K562 (cell line): Measurements from ENCODE around the gene MCAM. TPM values are rescaled to one million over a fixed set of nuclear protein-coding genes. Genes with fewer than 3 reads are reported as not detected.

Experiments
- CBX2 ChIP-seq: fragments of 200-600 bp; sonication (generic); IDR thresholded peaks from one replicate; pipeline ENCODE4 v1.6.1; 2012; ENCODE audit warnings: mild to moderate bottlenecking, low read length, inconsistent platforms; ENCODE audit not compliant: insufficient read depth, poor library complexity, severe bottlenecking
- CEBPZ ChIP-seq: fragments of 150-350 bp; IDR thresholded peaks from 2 replicates; pipeline ENCODE4 v1.6.1; 2014; ENCODE audit warnings: low read depth, mild to moderate bottlenecking, low read length, borderline replicate concordance
- CHD1 ChIP-seq: fragments of 200-600 bp; sonication (generic); IDR thresholded peaks from one replicate; pipeline ENCODE4 v1.6.1; 2012; ENCODE audit warnings: mild to moderate bottlenecking, moderate library complexity, low read length, inconsistent platforms
- ERF ChIP-seq: fragments of 450-650 bp; formaldehyde crosslinking; IDR thresholded peaks from 2 replicates; pipeline ENCODE4 v1.4.0; 2020; ENCODE audit warnings: mild to moderate bottlenecking, mixed read lengths
- FOXP1 ChIP-seq: sonication (generic); formaldehyde crosslinking; IDR thresholded peaks from 2 replicates; pipeline ENCODE4 v1.8.0; 2022; ENCODE audit warnings: mild to moderate bottlenecking, missing genetic modification reagents
- GTF2E2 ChIP-seq: fragments of 200-800 bp; sonication (Bioruptor generic); IDR thresholded peaks from 2 replicates; pipeline ENCODE4 v1.6.1; 2016; ENCODE audit warnings: missing genetic modification characterization, missing compliant biosample characterization
- HNRNPH1 ChIP-seq: fragments of 200-400 bp; formaldehyde crosslinking; optimal IDR thresholded peaks from 2 replicates; pipeline ENCODE3; 2017; ENCODE audit warnings: low read depth, mild to moderate bottlenecking, low read length, moderate library complexity
- JUN ChIP-seq, 2 experiments: sonication (generic) in 1 of 2; formaldehyde crosslinking in 1 of 2; IDR thresholded peaks; 2 replicates each; pipeline versions ENCODE4 v1.6.1 to v1.8.0; 2012 to 2022; ENCODE audit warnings: borderline replicate concordance in 2 of 2, mild to moderate bottlenecking in 2 of 2, improper control_type of control experiment in 1 of 2, low read depth in 1 of 2, low read length in 1 of 2, missing genetic modification reagents in 1 of 2
- NR1H2 ChIP-seq: sonication (generic); formaldehyde crosslinking; IDR thresholded peaks from 2 replicates; pipeline ENCODE4 v1.4.0; 2020; ENCODE audit warnings: mild to moderate bottlenecking, missing genetic modification reagents
- POLR2G ChIP-seq: fragments of 200-400 bp; formaldehyde crosslinking; IDR thresholded peaks from 2 replicates; pipeline ENCODE4 v1.6.1; 2017; ENCODE audit warnings: low read depth, mild to moderate bottlenecking, antibody characterized with exemption, low read length, moderate library complexity
- POLR2H ChIP-seq: IDR thresholded peaks from 2 replicates; pipeline ENCODE4 v1.6.1; 2016; ENCODE audit warnings: missing genetic modification characterization, low read depth, mild to moderate bottlenecking, control low read depth, missing compliant biosample characterization, moderate library complexity
- UBTF ChIP-seq, 2 experiments: IDR thresholded peaks; 2 replicates each; pipeline ENCODE4 v1.6.1; 2012; ENCODE audit warnings: improper control_type of control experiment in 2 of 2, low read depth in 2 of 2, low read length in 2 of 2, borderline replicate concordance in 1 of 2
- XRCC5 ChIP-seq: fragments of 200-400 bp; formaldehyde crosslinking; IDR thresholded peaks from 2 replicates; pipeline ENCODE4 v1.6.1; 2017; ENCODE audit warnings: low read depth, mild to moderate bottlenecking, low read length
- ZNF583 ChIP-seq: fragments of 250-450 bp; sonication (Bioruptor Pico); IDR thresholded peaks from 2 replicates; pipeline ENCODE4 v1.4.0; 2020
- polyA plus RNA-seq, 8 experiments: library from polyadenylated mRNA; depleted of rRNA in 4 of 8; stranded (reverse) in 5 of 8; unstranded in 3 of 8; fragments of >200 nt; fragmentation: Nextera tagmentation in 2 of 8; fragmentation: Illumina TruSeq in 1 of 8; extraction: Ambion mirVana in 2 of 8; extraction: Trizol in 1 of 8; gene quantifications; 2 replicates each; pipeline versions ENCODE4 v1.2.1 to v1.2.3, GENCODE V29; 2011 to 2014; ENCODE audit warnings: inconsistent platforms in 1 of 8, missing spikeins in 1 of 8
- total RNA-seq, 7 experiments: library from RNA; depleted of rRNA in 6 of 7; stranded (reverse); fragments of >200 nt in 6 of 7; fragmentation: Illumina TruSeq in 2 of 7; extraction: Trizol in 2 of 7; gene quantifications; 2 replicates each; pipeline versions ENCODE4 v1.2.1 to v1.2.3, GENCODE V29; 2011 to 2021; ENCODE audit warnings: low replicate concordance in 1 of 7
- TF ChIP-seq, protein P1 (sequence below): fragments of 250-450 bp; sonication (Bioruptor Pico); IDR thresholded peaks from 2 replicates; pipeline ENCODE4 v1.5.0; 2021; ENCODE audit warnings: mild to moderate bottlenecking, moderate library complexity
- TF ChIP-seq, protein P2 (sequence below): fragments of 450-650 bp; IDR thresholded peaks from 2 replicates; pipeline ENCODE4 v1.6.1; 2016

MCAM gene
- total and polyA plus RNA-seq, 9 of the 15 experiments (the other 6 are each of a cell fraction or from before 2014, with no cell fraction given), result 14.7 to 118 (median 53.6) TPM

DNA sequence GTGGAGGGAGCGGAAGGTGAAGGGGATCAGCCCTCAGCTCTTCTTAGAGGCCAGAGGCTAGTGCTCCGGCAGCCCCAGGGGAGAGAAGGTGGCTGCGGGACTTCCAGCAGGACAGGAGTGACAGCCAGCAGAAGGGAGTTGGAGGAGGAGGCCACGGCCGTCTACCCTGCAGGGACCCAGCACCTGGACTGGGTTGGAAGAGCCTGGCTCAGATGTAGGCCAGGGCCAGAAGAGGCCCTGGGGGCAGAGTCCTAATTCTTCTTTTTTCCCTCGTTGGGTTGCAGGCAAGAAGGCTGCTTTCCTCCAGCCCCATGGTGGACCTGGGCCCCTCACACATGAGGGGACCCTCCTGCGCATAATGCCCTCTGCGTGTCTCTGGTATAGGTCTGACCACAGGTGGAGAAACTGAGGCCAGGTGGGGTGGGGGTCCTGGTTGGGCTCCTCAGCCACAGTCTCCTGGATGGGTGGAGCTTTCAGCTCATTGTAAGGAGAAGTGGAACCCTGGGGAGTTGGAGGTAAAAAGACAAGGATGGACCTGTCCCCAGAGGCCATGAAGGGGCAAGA, 2.3 kb upstream of the MCAM start (continued):
- TF ChIP-seq CBX2 (no peak), CHD1 (peak; percentile 41), XRCC5 (no peak), CEBPZ (no peak), NR1H2 (CRISPR knock-in tag) (no peak), GTF2E2 (peak; percentile 31; the same call in 1 of the 2 replicates), ZNF583 (CRISPR knock-in tag) (peak; percentile 41; the same call in 1 of the 2 replicates), FOXP1 (no peak), POLR2G (peak; percentile 58), POLR2H (no peak; the same call in 1 of the 2 replicates), UBTF (IDR thresholded peaks at IDR 0.05; ENCODE audit: borderline replicate concordance in 1 of 2, low read depth in 2 of 2, low read length in 2 of 2) (0 out of 4 replicates have a peak, but pooled peaks of 1 of the 2 experiments have one; percentile 10), JUN (IDR thresholded peaks at IDR 0.05; ENCODE audit: borderline replicate concordance, low read depth, low read length) (no peak), JUN (CRISPR knock-in tag; IDR thresholded peaks at IDR 0.05; ENCODE audit: borderline replicate concordance) (0 out of 2 replicates have a peak, but pooled peaks have one; percentile 58), ERF (CRISPR knock-in tag) (peak; percentile 46; the same call in 1 of the 2 replicates), HNRNPH1 (no peak)
- TF ChIP-seq, protein P1, sequence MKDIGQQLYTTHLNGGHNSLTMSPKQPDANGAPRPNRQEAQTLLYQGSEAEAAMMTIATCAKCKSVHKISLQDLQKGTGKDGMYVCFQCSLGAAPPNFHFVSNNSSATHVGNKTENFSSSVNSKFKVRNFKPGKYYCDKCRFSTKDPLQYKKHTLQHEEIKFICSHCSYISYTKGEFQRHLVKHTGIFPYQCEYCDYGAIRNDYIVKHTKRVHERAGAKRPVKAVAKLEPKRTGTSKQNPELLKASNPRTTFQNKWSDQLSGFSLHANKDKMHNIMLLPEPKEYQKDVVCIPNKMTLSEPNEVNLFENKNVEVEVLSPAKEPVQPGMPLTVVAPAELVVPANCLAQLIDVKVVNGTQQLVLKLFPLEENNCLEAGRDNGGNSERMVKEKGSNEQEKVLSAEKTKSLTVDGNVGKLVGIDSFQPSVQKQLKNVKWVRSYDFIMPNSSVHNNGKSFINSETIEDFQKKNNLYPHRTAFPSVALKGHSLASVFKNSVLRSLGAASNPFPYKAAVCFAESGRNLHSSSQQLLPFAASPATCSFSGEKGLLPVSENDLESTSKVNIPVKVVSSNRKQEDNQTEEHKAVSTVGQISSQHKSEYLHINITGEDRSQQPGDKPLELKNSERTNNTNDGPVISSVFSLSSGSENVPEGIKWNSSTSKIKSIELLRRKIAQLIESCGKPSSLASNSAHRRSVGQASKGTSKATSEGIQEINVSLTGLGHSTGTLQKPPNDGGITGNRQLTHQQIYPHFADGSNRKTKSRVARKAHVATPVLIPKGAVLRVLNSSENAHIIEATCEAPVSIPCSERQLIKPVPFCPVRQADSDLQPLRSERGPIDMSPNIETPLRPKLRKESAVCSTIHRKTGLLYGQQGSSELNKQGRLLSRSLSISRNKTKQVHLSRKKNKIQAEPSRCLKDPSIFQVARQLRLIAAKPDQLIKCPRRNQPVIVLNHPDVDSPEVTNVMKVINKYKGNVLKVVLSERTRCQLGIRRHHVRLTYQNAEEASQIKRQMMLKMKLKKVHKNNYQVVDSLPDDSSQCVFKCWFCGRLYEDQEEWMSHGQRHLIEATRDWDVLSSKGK (CRISPR knock-in tag), result no peak
- TF ChIP-seq, protein P2, sequence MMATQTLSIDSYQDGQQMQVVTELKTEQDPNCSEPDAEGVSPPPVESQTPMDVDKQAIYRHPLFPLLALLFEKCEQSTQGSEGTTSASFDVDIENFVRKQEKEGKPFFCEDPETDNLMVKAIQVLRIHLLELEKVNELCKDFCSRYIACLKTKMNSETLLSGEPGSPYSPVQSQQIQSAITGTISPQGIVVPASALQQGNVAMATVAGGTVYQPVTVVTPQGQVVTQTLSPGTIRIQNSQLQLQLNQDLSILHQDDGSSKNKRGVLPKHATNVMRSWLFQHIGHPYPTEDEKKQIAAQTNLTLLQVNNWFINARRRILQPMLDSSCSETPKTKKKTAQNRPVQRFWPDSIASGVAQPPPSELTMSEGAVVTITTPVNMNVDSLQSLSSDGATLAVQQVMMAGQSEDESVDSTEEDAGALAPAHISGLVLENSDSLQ, result peak; percentile 29; the same call in 1 of the 2 replicates
